ENCODE data around the gene POLR2I. TPM values are rescaled to one million over a fixed set of nuclear protein-coding genes. Genes with fewer than 3 reads are reported as not detected.

The POLR2I gene
- total and polyA plus RNA-seq, 2 of the 13 experiments (the other 11 are each of a cell fraction or from before 2014, with no cell fraction given): 40.5 to 104 TPM

- TF ChIP-seq THAP9 (CRISPR knock-in tag; IDR thresholded peaks at IDR 0.05; ENCODE audit: borderline replicate concordance): no peak
- TF ChIP-seq MLX (CRISPR knock-in tag; IDR thresholded peaks at IDR 0.05): no peak
- TF ChIP-seq ZBTB33 (CRISPR knock-in tag; IDR thresholded peaks at IDR 0.05): no peak
- no peak for TF ChIP-seq FOXP4 (CRISPR knock-in tag; IDR thresholded peaks at IDR 0.05)
- no peak for TF ChIP-seq ZC3H13 (CRISPR knock-in tag; IDR thresholded peaks at IDR 0.05)
- TF ChIP-seq ZNF816 (CRISPR knock-in tag; IDR thresholded peaks at IDR 0.05; ENCODE audit: borderline replicate concordance): no peak
- TF ChIP-seq ZNF576 (CRISPR knock-in tag; IDR thresholded peaks at IDR 0.05): no peak
- no peak for TF ChIP-seq FUBP1 (CRISPR knock-in tag; IDR thresholded peaks at IDR 0.05; ENCODE audit: borderline replicate concordance)
- no peak for TF ChIP-seq ZKSCAN8 (CRISPR knock-in tag; IDR thresholded peaks at IDR 0.05; ENCODE audit: borderline replicate concordance)
- no peak for TF ChIP-seq SRF (IDR thresholded peaks at IDR 0.05; ENCODE audit: low read depth, low read length)
- TF ChIP-seq ZBTB34 (CRISPR knock-in tag; IDR thresholded peaks at IDR 0.05): no peak
Measured at GRCh38 chr19:36073121-36073876, 41.4 kb downstream of the POLR2I start (continued).
